HepG2 (cell line): ENCODE results near the gene PRR12. TPM values are rescaled to one million over a fixed set of nuclear protein-coding genes. Genes with fewer than 3 reads are reported as not detected.
A peak's percentile ranks its signal among the peaks of the same experiment; 100 is the strongest.

ENCODE experiments used
- ATAC-seq: fragments of 200-7000 bp; cut with Tn5 transposase; 3 replicates; pipeline ENCODE4 v1.9.1; 2020; ENCODE audit warnings: mild to moderate bottlenecking, moderate library complexity
- BruUV-seq: library from RNA; stranded (reverse); fragments of 400-500 nt; replicated peaks from 2 replicates; lab custom pipeline; 2021; lab: Mats Ljungman, UMichigan
- CTCF ChIA-PET: fragments of 300-600 bp; formaldehyde crosslinking; extraction: SDS; loops from one replicate; lab custom pipeline; 2021; ENCODE audit warnings: low total read pairs, inconsistent platforms, low intra/inter-chr PET ratio; lab: Yijun Ruan, JAX
- POLR2A ChIA-PET: fragments of 350-600 bp; sonication (Branson Sonifier 250); formaldehyde crosslinking; loops from one replicate; lab custom pipeline; 2020; ENCODE audit warnings: antibody characterized with exemption, inconsistent platforms; lab: Yijun Ruan, JAX
- DNase-seq: peaks from one replicate; pipeline ENCODE4 v3.0.0-alpha.2; 2015; ENCODE audit warnings: low spot score
- FAIRE-seq: peaks from 3 replicates; lab custom pipeline; 2011; peaks lifted over from hg19 to GRCh38; lab: Jason Lieb, UNC
- H2AFZ ChIP-seq: one replicate; pipeline ENCODE4 v1.6.1; 2011; ENCODE audit warnings: low read length, inconsistent platforms
- H3K27ac ChIP-seq: fragments of 300-600 bp; 3 replicates; pipeline ENCODE4 v1.8.0; 2011; ENCODE audit warnings: mixed run types, mild to moderate bottlenecking, mixed read lengths, low read length, inconsistent platforms; ENCODE audit not compliant: insufficient read depth; ENCODE audit errors: extremely low read length
- H3K27me3 ChIP-seq, 2 experiments: fragments of 200-600 bp in 1 of 2; 2 replicates in 1 of 2; 3 replicates in 1 of 2; pipeline versions ENCODE4 v1.6.0 to v1.8.0; 2011; ENCODE audit warnings: low read length in 2 of 2, mild to moderate bottlenecking in 2 of 2, moderate library complexity in 2 of 2, inconsistent platforms in 1 of 2; ENCODE audit not compliant: insufficient read depth in 2 of 2, control insufficient read depth in 1 of 2
- H3K36me3 ChIP-seq, 2 experiments: fragments of 200-600 bp in 1 of 2; replicated peaks in 1 of 2; 2 replicates in 1 of 2; 3 replicates in 1 of 2; pipeline versions ENCODE4 v1.5.1 to v1.8.0; 2011; ENCODE audit warnings: low read length in 2 of 2, inconsistent platforms in 1 of 2; ENCODE audit not compliant: insufficient read depth in 2 of 2, control insufficient read depth in 1 of 2
- H3K4me1 ChIP-seq: 2 replicates; pipeline ENCODE4 v1.5.1; 2012; ENCODE audit warnings: low read length, inconsistent platforms; ENCODE audit not compliant: insufficient read depth
- H3K4me2 ChIP-seq: 2 replicates; pipeline ENCODE4 v1.6.0; 2011; ENCODE audit warnings: low read depth, low read length, inconsistent platforms
- H3K4me3 ChIP-seq, 3 experiments: fragments of 200-600 bp in 1 of 3; sonication (generic), shearing (Covaris generic) in 1 of 3; replicated peaks in 1 of 3; 2 replicates each; pipeline ENCODE4 v1.5.1; 2011 to 2016; ENCODE audit warnings: low read length in 3 of 3, inconsistent platforms in 2 of 3, low read depth in 2 of 3, mild to moderate bottlenecking in 2 of 3, control low read depth in 1 of 3, mixed read lengths in 1 of 3; ENCODE audit not compliant: insufficient read depth in 1 of 3
- H3K79me2 ChIP-seq: one replicate; pipeline ENCODE4 v1.6.1; 2011; ENCODE audit warnings: low read length, inconsistent platforms; ENCODE audit not compliant: insufficient read depth
- H3K9ac ChIP-seq: 2 replicates; pipeline ENCODE4 v1.6.0; 2011; ENCODE audit warnings: mild to moderate bottlenecking, low read depth, low read length, inconsistent platforms; ENCODE audit not compliant: insufficient read depth
- H3K9me3 ChIP-seq: 2 replicates; pipeline ENCODE4 v1.5.1; 2012; ENCODE audit warnings: mild to moderate bottlenecking, low read length
- H4K20me1 ChIP-seq: 2 replicates; pipeline ENCODE4 v1.6.0; 2011; ENCODE audit warnings: inconsistent platforms, mild to moderate bottlenecking, low read length, moderate library complexity; ENCODE audit not compliant: insufficient read depth
- AHDC1 ChIP-seq: sonication (generic); formaldehyde crosslinking; IDR thresholded peaks from 2 replicates; pipeline ENCODE4 v1.5.1; 2020; ENCODE audit warnings: mild to moderate bottlenecking, missing genetic modification reagents, borderline replicate concordance
- ONECUT2 ChIP-seq: sonication (generic); formaldehyde crosslinking; IDR thresholded peaks from 2 replicates; pipeline ENCODE4 v1.4.0; 2020; ENCODE audit warnings: missing genetic modification reagents
- ZNF121 ChIP-seq: sonication (generic); formaldehyde crosslinking; IDR thresholded peaks from 2 replicates; pipeline ENCODE4 v1.5.0; 2020; ENCODE audit warnings: mild to moderate bottlenecking, missing genetic modification reagents
- ZNF569 ChIP-seq: sonication (generic); formaldehyde crosslinking; IDR thresholded peaks from 2 replicates; pipeline ENCODE4 v1.5.0; 2020; ENCODE audit warnings: mild to moderate bottlenecking, missing genetic modification reagents, moderate library complexity, borderline replicate concordance
- WGBS: methylation state at CpG from one replicate; pipeline ENCODE4 v1.1.6; 2017; ENCODE audit warnings: low lambda C conversion rate; 5-methylcytosine and 5-hydroxymethylcytosine counted together
- in situ Hi-C: cut with HindIII; loops from 2 replicates; pipeline ENCODE4 v1.10.0; 2017; ENCODE audit warnings: low pct_unique_long_range_greater_than_20kb; ENCODE audit not compliant: extremely low pct_ligation_motif_present
- intact Hi-C: fragments of 100-400 bp; cut with micrococcal nuclease; formaldehyde crosslinking; loops from one replicate; pipeline ENCODE4 v1.10.0; 2022; ENCODE audit not compliant: unreplicated experiment
- polyA plus RNA-seq, 8 experiments: library from polyadenylated mRNA; depleted of rRNA in 3 of 8; stranded (reverse) in 7 of 8; unstranded in 1 of 8; fragments of >200 nt; fragmentation: Illumina TruSeq in 4 of 8; extraction: Trizol in 4 of 8; gene quantifications; 2 replicates each; pipeline versions ENCODE4 v1.2.1 to v1.2.3, GENCODE V29; 2011 to 2016; ENCODE audit warnings: low read depth in 4 of 8, missing spikeins in 1 of 8, mixed read lengths in 1 of 8; ENCODE audit not compliant: insufficient read depth in 1 of 8
- total RNA-seq, 5 experiments: library from RNA; depleted of rRNA; stranded (reverse); fragments of >200 nt; fragmentation: Illumina TruSeq; extraction: Trizol; gene quantifications; 2 replicates each; pipeline ENCODE4 v1.2.3, GENCODE V29; 2016; ENCODE audit warnings: low read depth in 1 of 5

The PRR12 gene
- total and polyA plus RNA-seq, 2 of the 13 experiments (the other 11 are each of a cell fraction or from before 2014, with no cell fraction given) = 0.62 to 1.5 TPM

DNA sequence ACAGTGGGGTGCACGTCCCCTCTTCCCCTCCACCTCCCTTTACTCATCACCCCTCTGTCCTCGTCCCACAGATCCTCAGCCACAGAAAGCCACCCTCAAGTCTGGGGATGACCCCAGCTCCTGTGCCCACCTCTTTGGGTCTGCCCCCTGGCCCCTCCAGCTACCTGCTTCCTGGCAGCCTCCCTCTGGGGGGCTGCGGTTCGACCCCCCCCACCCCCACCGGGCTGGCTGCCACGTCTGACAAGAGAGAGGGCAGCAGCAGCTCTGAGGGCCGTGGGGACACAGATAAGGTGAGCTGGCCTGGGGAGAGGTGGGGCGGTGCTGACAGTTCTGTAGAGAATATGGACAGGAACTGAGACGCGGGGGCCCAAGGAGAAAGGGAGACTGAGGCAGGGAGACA is 63.6 kb downstream of the PRR12 start (continued):
- no peak for TF ChIP-seq AHDC1 (CRISPR knock-in tag)

- over 99% methylated on average over 13 of the region's 23 CpGs for WGBS
- H3K9ac ChIP-seq = no peak overlapping the region
Measured at GRCh38 chr19:49655570-49656455, 64.8 kb downstream of the PRR12 start.

More at GRCh38 chr19:49655570-49656455, 64.8 kb downstream of the PRR12 start:
- ChIA-PET CTCF (no interaction called here), POLR2A (interaction anchor here (1.4 to 1.5 kb wide), 2 partner anchors 9 to 21 kb away, joined by 3 to 4 read pairs; no protein-coding TSS in a partner anchor)
- H3K4me3 ChIP-seq = no peak overlapping the region
- no peak overlapping the region for H2AFZ ChIP-seq
- H3K27me3 ChIP-seq = no peaks in the 10 kb centered on the region
- ATAC-seq (no peak), FAIRE-seq (no peak), DNase-seq (no peak)
- H3K4me2 ChIP-seq = no peak overlapping the region
- BruUV-seq = no TSS peak
- H4K20me1 ChIP-seq = no peaks in the 10 kb centered on the region
- peaks cover 14% of the 10 kb centered on the region; the same call in 1 of the 2 replicates for H3K4me1 ChIP-seq
- H3K9me3 ChIP-seq = no peaks in the 10 kb centered on the region
- H3K36me3 ChIP-seq = peaks cover 26 to 74% of the 10 kb centered on the region in 2 experiments; a peak in 4 of 5 replicates
- in situ Hi-C loops = no loop called here
- no peaks in the 10 kb centered on the region for H3K79me2 ChIP-seq
- no peak overlapping the region for H3K27ac ChIP-seq
- intact Hi-C loops = no loop called here
- peak; percentile 67; the same call in 1 of the 2 replicates for TF ChIP-seq ZNF121 (CRISPR knock-in tag)
- TF ChIP-seq ONECUT2 (CRISPR knock-in tag) = no peak
- no peak for TF ChIP-seq ZNF569 (CRISPR knock-in tag)
